Adrenal gland (tissue), 12 donors: ENCODE measurements around the gene OR2T8. TPM values are rescaled to one million over a fixed set of nuclear protein-coding genes. Genes with fewer than 3 reads are reported as not detected.
A peak's percentile ranks its signal among the peaks of the same experiment; 100 is the strongest.

Experiments
- DNase-seq, 7 donors: peaks; one replicate each; pipeline ENCODE4 v3.0.0-alpha.2; 2019 to 2020
- H3K27ac ChIP-seq, 5 donors: fragments of 200-600 bp; sonication (generic) in 4 of 5; 1 replicate in 3 of 5; 2 replicates in 2 of 5; pipeline versions ENCODE4 v1.5.1 to v1.8.0; 2016 to 2020; ENCODE audit warnings: mild to moderate bottlenecking in 1 of 5
- H3K27me3 ChIP-seq: fragments of 200-600 bp; 2 replicates; pipeline ENCODE4 v1.8.0; 2021
- H3K36me3 ChIP-seq, 2 donors: fragments of 200-600 bp; replicated peaks in 1 of 2; 1 replicate in 1 of 2; 2 replicates in 1 of 2; pipeline versions ENCODE4 v1.5.1 to v1.8.0; 2018 to 2022
- H3K4me1 ChIP-seq, 2 donors: fragments of 200-600 bp; replicated peaks in 1 of 2; 1 replicate in 1 of 2; 2 replicates in 1 of 2; pipeline versions ENCODE4 v1.5.1 to v1.8.0; 2018 to 2021
- H3K4me3 ChIP-seq, 4 donors: fragments of 200-600 bp; sonication (generic) in 3 of 4; one replicate each; pipeline ENCODE4 v1.5.1; 2016 to 2018
- H3K9me3 ChIP-seq, 3 donors: fragments of 200-600 bp; sonication (generic) in 1 of 3; replicated peaks in 1 of 3; 1 replicate in 2 of 3; 2 replicates in 1 of 3; pipeline versions ENCODE4 v1.5.1 to v1.8.0; 2016 to 2021
- CTCF ChIP-seq, 6 experiments: fragments of 450-650 bp in 4 of 6; fragments of 200-600 bp in 2 of 6; sonication (generic) in 1 of 6; IDR thresholded peaks; 1 replicate in 5 of 6; 2 replicates in 1 of 6; pipeline versions ENCODE4 v1.5.1 to v1.8.0; 2016 to 2021; ENCODE audit warnings: antibody characterized with exemption in 6 of 6, mild to moderate bottlenecking in 2 of 6, moderate library complexity in 1 of 6
- POLR2A ChIP-seq, 2 donors: fragments of 450-650 bp; IDR thresholded peaks; one replicate each; pipeline ENCODE4 v1.6.1; 2017; ENCODE audit warnings: antibody characterized with exemption in 2 of 2, mild to moderate bottlenecking in 2 of 2, moderate library complexity in 1 of 2
- WGBS, 4 donors: extraction: QIAGEN DNeasy Blood & Tissue Kit in 2 of 4; methylation state at CpG; one replicate each; pipeline versions ENCODE4 v1.1.5 to v1.1.7; 2013 to 2017; 5-methylcytosine and 5-hydroxymethylcytosine counted together
- intact Hi-C, 2 donors: fragments of 100-400 bp; cut with DNase I; formaldehyde crosslinking; loops; one replicate each; pipeline versions ENCODE4 v1.14.1 to v1.15.0; 2022 to 2023
- polyA plus RNA-seq, 3 donors: library from polyadenylated mRNA; stranded (reverse); fragments of 200-250 nt in 2 of 3; fragments of 350-450 nt in 1 of 3; fragmentation: Illumina TruSeq in 1 of 3; extraction: RNeasy Lipid Tissue Mini Kit (QIAGEN cat#74804) in 1 of 3; gene quantifications; one replicate each; pipeline ENCODE4 v1.2.3, GENCODE V29; 2013 to 2014
- total RNA-seq, 9 donors: library from RNA; depleted of rRNA in 4 of 9; stranded (reverse); fragments of >200 nt in 4 of 9; fragments of 120-200 nt in 1 of 9; fragmentation: NEBNext Ultra II Directional in 1 of 9; extraction: Animal tissue kit (Norgen Biotek cat#: 25700) in 1 of 9; gene quantifications; one replicate each; pipeline versions ENCODE4 v1.1.0 to v1.2.4, GENCODE V29; 2013 to 2023
- donor health status: healthy with polysubstance abuse.
- donor health status: Bipolar disorder and iron deficiency.
- donor health status: DM: yes; HTN: yes; CAD: no.
- donor health status: DM: no; HTN: no; CAD: no.
- donor health status: DM: no; HTN: no; CAD: no.
- donor health status: DM: yes; HTN: yes; CAD: no.

The OR2T8 gene
- total and polyA plus RNA-seq, 12 donors: not detected

DNA sequence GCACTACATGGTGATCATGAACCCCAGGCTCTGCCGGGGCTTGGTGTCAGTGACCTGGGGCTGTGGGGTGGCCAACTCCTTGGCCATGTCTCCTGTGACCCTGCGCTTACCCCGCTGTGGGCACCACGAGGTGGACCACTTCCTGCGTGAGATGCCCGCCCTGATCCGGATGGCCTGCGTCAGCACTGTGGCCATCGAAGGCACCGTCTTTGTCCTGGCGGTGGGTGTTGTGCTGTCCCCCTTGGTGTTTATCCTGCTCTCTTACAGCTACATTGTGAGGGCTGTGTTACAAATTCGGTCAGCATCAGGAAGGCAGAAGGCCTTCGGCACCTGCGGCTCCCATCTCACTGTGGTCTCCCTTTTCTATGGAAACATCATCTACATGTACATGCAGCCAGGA is 24.1 kb upstream of the OR2T8 start:
- Histone ChIP-seq H3K4me3 (no peak overlapping the region), H3K27me3 (no peaks in the 10 kb centered on the region), H3K4me1 (no peaks in the 10 kb centered on the region), H3K36me3 (no peaks in the 10 kb centered on the region), H3K27ac (no peak overlapping the region), H3K9me3 (no peaks in the 10 kb centered on the region)
- intact Hi-C loops: no loop called here
- no peak for DNase-seq
- no peak for TF ChIP-seq CTCF (IDR thresholded peaks at IDR 0.05)
- no peak for TF ChIP-seq POLR2A (IDR thresholded peaks at IDR 0.05)
- 85 to 97% (median 92%) methylated on average over 3 to 14 of the region's 14 CpGs for WGBS, 4 donors

DNA sequence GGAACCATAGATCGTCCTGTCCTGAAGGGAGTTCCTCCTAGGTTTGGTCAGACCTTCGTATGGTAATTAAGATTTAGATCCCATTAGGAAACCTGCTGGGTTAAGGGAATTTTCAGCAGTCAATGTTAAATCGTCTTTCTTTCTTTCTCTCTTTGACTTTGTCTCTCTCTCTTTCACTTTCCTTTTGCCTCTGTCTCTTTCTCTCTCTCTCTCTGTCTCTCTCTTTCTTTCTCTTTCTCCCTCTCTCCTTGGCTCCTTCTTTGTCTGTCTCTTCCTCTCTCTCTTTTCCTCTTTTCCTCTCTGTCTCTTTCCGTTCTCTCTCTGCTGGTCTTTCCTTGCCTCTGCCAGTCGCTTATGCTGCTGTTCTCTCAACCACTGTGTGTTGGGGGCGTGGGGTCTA is 15.9 kb upstream of the OR2T8 start:
- no peak overlapping the region for H3K4me3 ChIP-seq
- no peaks in the 10 kb centered on the region for H3K4me1 ChIP-seq
- 77 to 83% (median 81%) methylated on average over 6 of the region's 6 CpGs for WGBS, 4 donors
- TF ChIP-seq CTCF (IDR thresholded peaks at IDR 0.05) (no peak), POLR2A (IDR thresholded peaks at IDR 0.05) (no peak)
- no peaks in the 10 kb centered on the region for H3K27me3 ChIP-seq
- no peak for DNase-seq
- no peak overlapping the region for H3K27ac ChIP-seq
- intact Hi-C loops: no loop called here
- H3K36me3 ChIP-seq: no peaks in the 10 kb centered on the region
- no peaks in the 10 kb centered on the region for H3K9me3 ChIP-seq

GRCh38 chr1:247905181-247905580 is 14.9 kb upstream of the OR2T8 start:
- H3K4me1 ChIP-seq: no peaks in the 10 kb centered on the region
- H3K4me3 ChIP-seq: no peak overlapping the region
- DNase-seq: no peak
- TF ChIP-seq POLR2A (IDR thresholded peaks at IDR 0.05) (no peak), CTCF (IDR thresholded peaks at IDR 0.05) (no peak)
- H3K27ac ChIP-seq: no peak overlapping the region
- intact Hi-C loops: no loop called here
- no peaks in the 10 kb centered on the region for H3K36me3 ChIP-seq
- no peaks in the 10 kb centered on the region for H3K9me3 ChIP-seq
- H3K27me3 ChIP-seq: no peaks in the 10 kb centered on the region
- WGBS, 4 donors: 77 to 95% (median 87%) methylated on average over 13 of the region's 13 CpGs

- Histone ChIP-seq H3K9me3 (no peaks in the 10 kb centered on the region), H3K27me3 (no peaks in the 10 kb centered on the region), H3K36me3 (no peaks in the 10 kb centered on the region), H3K4me3 (peak overlapping the region in 1 of 4 donors; percentile 35), H3K4me1 (no peaks in the 10 kb centered on the region), H3K27ac (peak overlapping the region in 1 of 5 donors; percentile 26)
- intact Hi-C loops: no loop called here
- DNase-seq: no peak
- no peak for TF ChIP-seq POLR2A (IDR thresholded peaks at IDR 0.05)
- TF ChIP-seq CTCF (IDR thresholded peaks at IDR 0.05): no peak
- WGBS, 4 donors: 59 to 67% (median 62%) methylated on average over 9 of the region's 9 CpGs
Observed at GRCh38 chr1:247905910-247906503, 14.0 kb upstream of the OR2T8 start.
